ENCODE measurements around the gene TMEM232.

TMEM232 gene

DNA sequence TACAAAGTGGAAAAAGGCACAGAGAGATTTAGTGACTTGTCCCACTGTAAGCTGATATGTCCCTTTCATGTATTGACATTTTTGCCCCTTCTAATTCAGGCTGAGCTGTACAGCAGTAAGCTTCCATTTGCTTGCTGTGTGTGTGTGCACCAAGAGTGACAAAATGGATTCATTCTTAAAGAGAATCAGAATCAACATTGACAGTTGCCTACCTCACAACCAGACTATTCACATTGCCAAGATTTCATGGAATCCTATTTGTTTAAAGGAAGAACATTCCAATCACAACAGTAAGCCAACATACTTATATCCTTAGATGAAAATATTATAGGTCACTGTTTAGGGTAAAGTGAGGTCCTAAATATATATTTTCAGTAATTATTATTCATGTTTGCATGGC lies 102.6 kb downstream of the TMEM232 start:
- no peak overlapping the region for H3K4me3 ChIP-seq (ENCODE audit: low read depth, low read length)
- no peak for TF ChIP-seq CTCF (IDR thresholded peaks at IDR 0.05; ENCODE audit: low read depth, low read length)

DNA sequence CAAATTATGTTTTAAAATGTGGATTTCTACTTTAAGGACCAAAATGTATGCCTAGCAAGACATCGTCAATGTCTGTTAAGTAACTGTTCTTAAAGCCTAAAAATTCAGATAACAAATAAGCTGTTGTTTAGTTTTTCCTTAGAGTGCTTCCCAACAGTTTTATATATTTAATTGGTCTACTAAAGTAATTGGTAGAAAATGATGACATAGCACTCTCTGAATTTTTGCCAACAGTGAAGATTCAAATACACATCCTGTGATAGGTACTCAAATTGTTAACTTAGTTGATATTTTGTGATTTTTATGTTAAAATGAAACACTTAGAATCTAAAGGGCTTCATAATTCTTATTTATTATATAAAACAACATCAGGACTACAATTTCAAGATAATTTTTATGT lies 107.5 kb downstream of the TMEM232 start:
- H3K4me3 ChIP-seq (ENCODE audit: low read depth, low read length) = no peak overlapping the region
- no peak for TF ChIP-seq CTCF (IDR thresholded peaks at IDR 0.05; ENCODE audit: low read depth, low read length)

- no peak for TF ChIP-seq CTCF (IDR thresholded peaks at IDR 0.05; ENCODE audit: low read depth, low read length)
- no peak overlapping the region for H3K4me3 ChIP-seq (ENCODE audit: low read depth, low read length)
Measured at GRCh38 chr5:110616009-110616408, 110.5 kb downstream of the TMEM232 start.

DNA sequence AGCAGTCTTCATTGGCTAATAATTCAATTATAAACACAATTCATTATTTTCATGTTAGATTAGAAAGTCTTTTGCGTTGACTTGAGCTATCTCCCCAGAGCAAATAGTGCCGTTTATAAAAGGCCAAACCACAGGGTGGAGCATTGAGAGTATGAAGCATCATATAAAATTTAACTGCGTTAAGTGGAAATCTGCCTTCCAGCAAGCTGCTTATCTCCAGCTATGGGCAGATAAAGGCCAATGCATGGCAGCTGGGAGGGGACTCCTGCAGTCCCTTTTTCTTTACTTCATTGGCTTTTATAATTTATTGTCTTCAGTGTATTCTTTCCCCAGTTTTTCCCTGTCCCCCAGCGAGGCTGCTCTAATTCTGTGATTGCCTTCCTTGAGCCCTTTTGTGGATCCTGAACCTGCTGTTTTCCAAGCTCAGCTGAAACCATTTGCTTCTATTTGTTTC lies 113.7 kb downstream of the TMEM232 start:
- H3K4me3 ChIP-seq (ENCODE audit: low read depth, low read length) = no peak overlapping the region
- no peak for TF ChIP-seq CTCF (IDR thresholded peaks at IDR 0.05; ENCODE audit: low read depth, low read length)

DNA sequence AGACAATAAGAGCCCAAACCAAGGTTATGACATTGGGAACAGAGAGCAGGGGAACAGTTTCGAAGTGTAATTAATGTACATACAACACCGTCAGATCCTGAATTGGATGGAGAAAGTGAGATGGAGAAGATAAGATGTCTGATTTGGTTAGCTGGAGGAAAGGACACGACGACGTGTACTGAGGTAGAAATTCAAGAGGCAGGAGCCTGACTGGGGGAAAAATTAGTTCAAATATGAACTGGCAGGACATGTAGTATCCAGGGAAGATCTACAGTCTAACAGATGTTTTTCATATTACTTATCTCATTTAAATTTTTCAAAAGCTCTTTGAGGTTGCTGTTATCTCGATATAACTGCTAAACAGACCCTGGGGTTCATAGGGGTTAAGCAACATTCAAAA lies 114.7 kb downstream of the TMEM232 start:
- H3K4me3 ChIP-seq (ENCODE audit: low read depth, low read length) = no peak overlapping the region
- TF ChIP-seq CTCF (IDR thresholded peaks at IDR 0.05; ENCODE audit: low read depth, low read length) = no peak

- no peak for TF ChIP-seq CTCF (IDR thresholded peaks at IDR 0.05; ENCODE audit: low read depth, low read length)
- H3K4me3 ChIP-seq (ENCODE audit: low read depth, low read length) = no peak overlapping the region
Measured at GRCh38 chr5:110594866-110595265, 131.6 kb downstream of the TMEM232 start.

- no peak for TF ChIP-seq CTCF (IDR thresholded peaks at IDR 0.05; ENCODE audit: low read depth, low read length)
Measured at GRCh38 chr5:110590187-110590586, 136.3 kb downstream of the TMEM232 start.

More at GRCh38 chr5:110590187-110590586, 136.3 kb downstream of the TMEM232 start:
- no peak overlapping the region for H3K4me3 ChIP-seq (ENCODE audit: low read depth, low read length)
